ENCODE results near the gene RNF167. TPM values are rescaled to one million over a fixed set of nuclear protein-coding genes. Genes with fewer than 3 reads are reported as not detected.
A peak's percentile ranks its signal among the peaks of the same experiment; 100 is the strongest.

Gene RNF167
- total and polyA plus RNA-seq, 2 of the 13 experiments (the other 11 are each of a cell fraction or from before 2014, with no cell fraction given) = 44.1 to 45.4 TPM

GRCh38 chr17:4968486-4969046 lies 28.5 kb downstream of the RNF167 start (continued):
- TF ChIP-seq LRRFIP1 (CRISPR knock-in tag; conservative IDR thresholded peaks at IDR 0.05) (no peak), CBX5 (CRISPR knock-in tag; IDR thresholded peaks at IDR 0.05; ENCODE audit: borderline replicate concordance) (no peak), FOXO4 (CRISPR knock-in tag; conservative IDR thresholded peaks at IDR 0.05) (0 out of 2 replicates have a peak, but pooled peaks have one; percentile 88), AKNA (CRISPR knock-in tag; IDR thresholded peaks at IDR 0.05; ENCODE audit: borderline replicate concordance) (no peak), SATB2 (CRISPR knock-in tag; IDR thresholded peaks at IDR 0.05) (no peak), ZNF773 (CRISPR knock-in tag; IDR thresholded peaks at IDR 0.05; ENCODE audit: borderline replicate concordance) (no peak; the same call in 1 of the 2 replicates), ZNF101 (CRISPR knock-in tag; IDR thresholded peaks at IDR 0.05; ENCODE audit: borderline replicate concordance, low read depth) (no peak), ZFYVE20 (CRISPR knock-in tag; IDR thresholded peaks at IDR 0.05; ENCODE audit: borderline replicate concordance, low read depth) (0 out of 2 replicates have a peak, but pooled peaks have one; percentile 51), GABPA (IDR thresholded peaks at IDR 0.05; ENCODE audit: low read depth, low read length) (no peak), GABPA (CRISPR knock-in tag; IDR thresholded peaks at IDR 0.05; ENCODE audit: low read depth) (no peak), SUZ12 (IDR thresholded peaks at IDR 0.05; ENCODE audit: low read depth, low read length) (no peak), TRIM24 (CRISPR knock-in tag; IDR thresholded peaks at IDR 0.05) (no peak), ZNF639 (CRISPR knock-in tag; conservative IDR thresholded peaks at IDR 0.05) (no peak), ZNF326 (CRISPR knock-in tag; IDR thresholded peaks at IDR 0.05; ENCODE audit: borderline replicate concordance) (no peak), KMT2B (CRISPR knock-in tag; IDR thresholded peaks at IDR 0.05) (no peak), STAT6 (CRISPR knock-in tag; IDR thresholded peaks at IDR 0.05; ENCODE audit: borderline replicate concordance) (no peak), DNMT3B (CRISPR knock-in tag; conservative IDR thresholded peaks at IDR 0.05) (no peak)

Measured in HepG2 (cell line).